Measurements from ENCODE around the gene FOXN1. TPM values are rescaled to one million over a fixed set of nuclear protein-coding genes. Genes with fewer than 3 reads are reported as not detected.

FOXN1 gene
- total RNA-seq, 1 experiment from 2014 or later: not detected

GRCh38 chr17:28576758-28577465, 70.8 kb downstream of the FOXN1 start, which contains the start of gene ALDOC:
ALDOC (minus strand) TSS chr17:28576895; CDS start chr17:28575532, 1,363 bp downstream.
- Mint-ChIP-seq H3K27ac (peak within 1 kb of the TSS; percentile 97), H3K27me3 (ENCODE audit: low read depth) (peaks cover 3% of the 10 kb centered on the region; the same call in 1 of the 2 replicates), H3K4me1 (peaks cover 16% of the 10 kb centered on the region), H3K36me3 (peaks cover 43% of the 10 kb centered on the region), H3K4me3 (peak within 1 kb of the TSS; percentile 75), H3K9me3 (no peaks in the 10 kb centered on the region)
- peak; percentile 90 for ATAC-seq
- ChIA-PET CTCF (interaction anchor here (0.8 to 3.6 kb wide), 9 partner anchors 23 to 82 kb away, joined by 3 to 26 read pairs (median 6); partner anchors contain the start of gene BLTP2), POLR2A (interaction anchor here (0.6 to 1.6 kb wide), 11 partner anchors 17 to 326 kb away, joined by 3 to 8 read pairs (median 3); partner anchors contain the start of genes DHRS13, SDF2, SUPT6H and UNC119)
- DNase-seq (ENCODE audit: low spot score): peak; percentile 99
- no peak for TF ChIP-seq NFATC4 (CRISPR knock-in tag; IDR thresholded peaks at IDR 0.05)
- TF ChIP-seq MAX (CRISPR knock-in tag; IDR thresholded peaks at IDR 0.05): peak; percentile 89
- TF ChIP-seq ZNF512 (CRISPR knock-in tag; IDR thresholded peaks at IDR 0.05; ENCODE audit: borderline replicate concordance): no peak
- no peak for TF ChIP-seq SMAD4 (CRISPR knock-in tag; IDR thresholded peaks at IDR 0.05)
- TF ChIP-seq NFYB (CRISPR knock-in tag; conservative IDR thresholded peaks at IDR 0.05; ENCODE audit: low read depth): no peak; the same call in 1 of the 2 replicates
- TF ChIP-seq ZNF416 (CRISPR knock-in tag; IDR thresholded peaks at IDR 0.05): no peak
- no peak for TF ChIP-seq ZBTB43 (CRISPR knock-in tag; IDR thresholded peaks at IDR 0.05)
- peak; percentile 79 for TF ChIP-seq USF1 (CRISPR knock-in tag; IDR thresholded peaks at IDR 0.05)
- TF ChIP-seq FOXK1 (CRISPR knock-in tag; IDR thresholded peaks at IDR 0.05): 0 out of 2 replicates have a peak, but pooled peaks have one; percentile 68
- no peak for TF ChIP-seq ZNF121 (CRISPR knock-in tag; IDR thresholded peaks at IDR 0.05)
- no peak for TF ChIP-seq ZSCAN18 (CRISPR knock-in tag; IDR thresholded peaks at IDR 0.05)
- no peak for TF ChIP-seq ZNF263 (CRISPR knock-in tag; IDR thresholded peaks at IDR 0.05; ENCODE audit: low read depth)
- TF ChIP-seq KAT7 (CRISPR knock-in tag; IDR thresholded peaks at IDR 0.05; ENCODE audit: borderline replicate concordance): no peak
- TF ChIP-seq E2F4 (CRISPR knock-in tag; IDR thresholded peaks at IDR 0.05; ENCODE audit: borderline replicate concordance, low read depth): no peak
- no peak for TF ChIP-seq MYBL2 (CRISPR knock-in tag; IDR thresholded peaks at IDR 0.05)
- peak; percentile 82 for TF ChIP-seq USF2 (CRISPR knock-in tag; IDR thresholded peaks at IDR 0.05)
- 0 out of 2 replicates have a peak, but pooled peaks have one; percentile 21 for TF ChIP-seq IRF1 (CRISPR knock-in tag; IDR thresholded peaks at IDR 0.05)
- no peak for TF ChIP-seq ATF6 (CRISPR knock-in tag; IDR thresholded peaks at IDR 0.05)
- TF ChIP-seq PREB (CRISPR knock-in tag; IDR thresholded peaks at IDR 0.05; ENCODE audit: borderline replicate concordance): no peak
- TF ChIP-seq JUN (CRISPR knock-in tag; IDR thresholded peaks at IDR 0.05): no peak
- peak; percentile 99 for TF ChIP-seq SP1 (CRISPR knock-in tag; conservative IDR thresholded peaks at IDR 0.05)
- TF ChIP-seq ZNF232 (CRISPR knock-in tag; IDR thresholded peaks at IDR 0.05): 0 out of 2 replicates have a peak, but pooled peaks have one; percentile 56

All from WTC11 (cell line).